ENCODE measurements around the gene ATG4D.
"Not testable (repeated sequence)": the region's sequence is repeated elsewhere in the genome, so short reads cannot be mapped to it uniquely, and the experiment has no call there.

The ATG4D gene

DNA sequence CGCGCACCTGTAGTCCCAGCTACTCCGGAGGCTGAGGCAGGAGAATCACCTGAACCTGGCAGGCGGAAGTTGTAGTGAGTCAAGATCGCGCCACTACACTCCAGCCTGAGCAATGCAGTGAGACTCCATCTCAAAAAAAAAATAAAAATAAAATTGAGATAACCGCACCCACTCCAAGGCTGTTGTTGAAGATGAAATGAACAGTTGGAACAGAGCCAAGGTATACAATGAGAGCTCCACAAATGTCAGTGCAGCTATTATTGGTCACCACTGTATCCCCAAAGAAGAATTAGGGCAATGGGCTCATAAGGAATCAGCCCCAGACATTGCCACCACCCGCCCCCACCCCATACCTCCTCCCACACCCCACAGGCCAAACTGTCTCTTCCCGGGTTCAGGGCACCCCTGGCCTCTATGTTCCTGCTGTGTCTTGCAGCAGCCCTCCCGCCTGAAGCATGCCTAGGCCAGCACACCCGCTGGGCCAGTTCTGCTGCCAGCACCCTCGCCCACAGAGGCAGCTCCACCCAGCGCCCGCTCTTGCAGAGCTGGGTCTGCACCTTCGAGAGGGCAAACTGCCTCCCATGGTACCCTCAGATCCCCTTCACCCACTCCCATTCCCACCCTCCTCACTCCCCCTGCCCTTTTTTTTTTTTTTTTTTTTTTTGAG is 22.9 kb upstream of the ATG4D start:
- DNase-seq: no peak

DNA sequence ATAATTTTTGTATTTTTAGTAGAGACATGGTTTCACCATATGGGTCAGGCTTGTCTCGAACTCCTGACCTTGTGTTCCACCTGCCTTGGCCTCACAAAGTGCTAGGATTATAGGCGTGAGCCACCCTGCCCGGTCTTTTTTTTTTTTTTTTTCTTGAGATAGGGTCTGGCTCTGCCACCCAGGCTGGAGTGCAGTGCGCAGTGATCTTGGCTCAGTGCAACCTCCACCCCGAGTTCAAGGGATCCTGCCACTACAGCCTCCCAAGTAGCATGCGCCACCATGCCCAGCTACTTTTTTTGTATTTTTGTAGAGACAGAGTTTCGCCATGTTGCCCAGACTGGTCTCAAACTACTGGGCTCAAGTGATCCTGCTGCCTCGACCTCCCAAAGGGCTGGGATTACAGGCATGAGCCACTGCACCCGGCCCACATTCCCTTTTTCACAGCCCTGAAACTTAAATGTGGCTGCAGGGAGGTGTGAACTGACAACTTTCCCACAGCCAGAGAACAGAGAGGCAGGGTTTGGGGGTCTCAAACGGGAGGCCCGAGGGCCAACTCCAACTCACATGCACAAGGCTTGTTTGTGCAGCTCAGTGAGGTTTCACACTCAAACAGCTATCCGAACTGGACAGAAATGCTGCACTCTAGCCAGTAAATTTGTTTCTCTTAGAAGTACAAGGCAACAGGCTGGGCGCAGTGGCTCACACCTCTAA is 22.1 kb upstream of the ATG4D start:
- DNase-seq: no peak

DNA sequence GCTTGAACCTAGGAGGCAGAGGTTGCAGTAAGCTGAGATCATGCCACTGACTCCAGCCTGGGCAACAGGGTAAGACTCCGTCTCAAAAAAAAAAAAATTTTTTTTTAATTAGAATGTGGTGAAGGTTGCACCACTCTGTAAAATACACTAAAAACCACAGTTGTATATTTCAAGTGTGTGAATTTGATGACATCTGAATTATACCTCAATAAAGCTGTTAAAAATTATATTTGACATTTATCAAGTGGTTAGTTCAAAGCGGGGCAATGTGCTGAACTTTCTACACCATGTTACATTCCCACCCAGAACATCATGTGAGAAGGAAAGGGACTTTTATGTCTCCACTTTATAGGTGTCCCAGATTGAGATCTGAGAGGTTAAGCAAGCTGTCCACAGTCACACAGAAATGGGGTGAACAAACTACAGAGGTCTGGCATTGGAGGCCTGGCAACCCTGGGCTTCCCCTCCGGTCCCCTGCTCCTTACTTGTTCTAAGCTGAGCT is 20.5 kb upstream of the ATG4D start:
- peak; percentile 24 for DNase-seq

DNA sequence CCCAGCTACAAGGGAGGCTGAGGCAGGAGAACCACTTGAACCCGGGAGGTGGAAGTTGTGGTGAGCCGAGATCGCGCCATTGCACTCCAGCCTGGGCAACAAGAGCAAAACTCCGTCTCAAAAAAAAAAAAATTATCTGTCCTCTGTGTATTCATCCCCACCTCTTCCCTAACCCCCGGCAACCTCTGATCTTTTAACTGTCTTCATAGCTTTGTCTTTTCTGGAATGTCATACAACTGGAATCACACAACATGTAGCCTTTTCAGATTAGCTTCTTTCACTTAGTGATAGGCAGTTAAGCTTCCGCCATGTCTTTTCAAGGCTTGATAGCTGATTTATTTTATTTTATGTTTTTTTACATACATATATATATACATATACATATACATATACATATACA is 18.1 kb upstream of the ATG4D start:
- no peak for DNase-seq

DNA sequence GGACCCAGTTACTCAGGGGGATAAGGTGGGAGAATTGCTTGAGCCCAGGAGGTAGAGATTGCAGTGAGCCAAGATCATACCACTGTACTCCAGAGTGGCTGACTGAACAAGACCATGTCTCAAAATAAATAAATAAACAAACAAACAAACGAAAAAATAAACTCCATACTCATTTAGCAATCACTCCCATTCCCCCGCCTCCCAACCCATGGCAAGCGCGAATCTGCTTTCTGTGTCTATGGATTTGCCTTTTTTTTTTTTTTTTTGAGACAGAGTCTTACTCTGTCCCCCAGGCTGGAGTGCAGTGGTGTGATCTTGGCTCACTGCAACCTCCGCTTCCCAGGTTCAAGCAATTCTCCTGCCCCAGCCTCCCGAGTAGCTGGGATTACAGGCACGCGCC is 16.8 kb upstream of the ATG4D start:
- not testable (repeated sequence) for DNase-seq

DNA sequence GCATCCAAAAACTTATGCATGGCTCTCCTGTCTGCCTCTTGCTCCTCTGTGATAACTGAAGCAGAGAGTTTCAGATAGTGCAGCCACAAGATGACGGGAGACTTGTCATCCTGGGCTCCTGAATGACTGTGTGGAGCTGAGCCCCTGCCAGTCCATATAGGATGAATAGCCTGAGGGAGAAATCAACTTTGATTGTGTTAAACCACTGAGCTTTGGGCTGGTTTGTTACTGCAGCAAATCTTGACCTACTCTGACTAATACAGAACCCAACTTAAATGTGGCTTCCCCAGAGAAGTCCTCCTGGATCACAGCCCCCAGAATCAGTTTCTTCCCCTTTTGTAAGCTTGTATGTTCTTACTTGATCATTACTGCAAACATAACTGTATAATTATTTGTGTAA is 11.2 kb upstream of the ATG4D start:
- DNase-seq: no peak

DNA sequence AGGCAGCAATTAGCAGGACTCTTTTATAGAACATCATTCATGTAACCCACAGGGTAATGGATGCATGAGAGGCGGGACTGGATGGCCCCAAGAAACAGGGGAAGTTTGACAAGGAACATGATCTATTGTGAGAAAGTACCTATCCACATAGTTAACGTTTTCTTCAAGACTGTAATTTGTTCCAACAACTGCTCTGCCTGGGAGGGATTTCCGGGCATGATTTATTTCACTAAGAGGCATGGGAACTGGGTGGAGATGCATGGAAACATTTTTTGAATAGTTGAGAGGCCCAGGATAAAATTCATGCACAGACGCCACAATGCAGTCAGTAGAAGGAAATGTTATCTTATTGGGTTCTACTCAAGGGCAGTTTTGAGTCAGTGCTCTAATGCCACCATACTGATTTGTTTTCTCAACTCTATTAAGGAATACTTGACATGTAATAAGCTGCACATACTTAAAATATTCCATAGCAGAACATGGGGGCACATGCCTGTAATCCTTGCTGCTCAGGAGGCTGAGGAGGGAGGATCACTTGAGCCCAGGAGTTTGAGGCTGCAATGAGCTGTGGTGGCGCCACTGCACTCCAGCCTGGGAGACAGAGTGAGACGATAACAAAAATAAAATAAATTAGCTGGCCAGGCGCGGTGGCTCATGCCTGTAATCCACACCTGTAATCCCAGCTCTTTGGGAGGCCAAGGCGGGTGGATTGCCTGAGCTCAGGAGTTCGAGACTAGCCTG is 9.9 kb upstream of the ATG4D start:
- DNase-seq: no peak

DNA sequence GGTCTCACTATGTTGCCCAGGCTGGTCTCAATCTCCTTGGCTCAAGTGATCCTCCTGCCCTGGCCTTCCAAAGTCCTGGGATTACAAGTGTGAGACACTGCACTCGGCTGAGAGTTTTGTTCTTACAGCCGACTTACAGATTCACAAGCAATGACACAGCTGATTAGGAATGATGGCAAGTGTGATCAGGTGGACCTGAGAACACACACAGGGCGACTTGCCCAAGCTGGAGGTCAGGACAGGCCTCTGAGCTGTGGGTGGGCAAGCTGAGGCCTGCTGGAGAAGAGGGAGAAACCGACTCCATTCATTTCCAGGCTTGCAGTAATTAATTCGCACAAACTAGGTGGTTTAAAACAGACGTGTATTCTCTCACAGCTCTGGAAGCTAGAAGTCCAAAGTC is 8.1 kb upstream of the ATG4D start:
- no peak for DNase-seq

DNA sequence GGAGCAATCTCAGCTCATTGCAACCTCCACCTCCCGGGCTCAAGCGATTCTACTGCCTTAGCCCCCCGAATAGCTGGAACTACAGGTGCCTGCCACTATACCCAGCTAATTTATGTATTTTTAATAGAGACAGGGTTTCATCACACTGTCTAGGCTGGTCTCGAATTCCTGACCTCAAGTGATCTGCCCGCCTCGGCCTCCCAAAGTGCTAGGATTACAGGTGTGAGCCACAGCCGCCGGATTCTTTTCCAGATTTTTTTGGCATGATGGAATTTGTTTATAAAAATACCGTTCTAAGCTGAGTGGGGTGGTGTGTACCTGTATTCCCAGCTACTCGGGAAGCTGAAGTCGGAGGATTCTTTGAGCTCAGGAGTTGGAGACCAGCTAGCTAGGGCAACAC is 6.0 kb upstream of the ATG4D start:
- DNase-seq: no peak

DNA sequence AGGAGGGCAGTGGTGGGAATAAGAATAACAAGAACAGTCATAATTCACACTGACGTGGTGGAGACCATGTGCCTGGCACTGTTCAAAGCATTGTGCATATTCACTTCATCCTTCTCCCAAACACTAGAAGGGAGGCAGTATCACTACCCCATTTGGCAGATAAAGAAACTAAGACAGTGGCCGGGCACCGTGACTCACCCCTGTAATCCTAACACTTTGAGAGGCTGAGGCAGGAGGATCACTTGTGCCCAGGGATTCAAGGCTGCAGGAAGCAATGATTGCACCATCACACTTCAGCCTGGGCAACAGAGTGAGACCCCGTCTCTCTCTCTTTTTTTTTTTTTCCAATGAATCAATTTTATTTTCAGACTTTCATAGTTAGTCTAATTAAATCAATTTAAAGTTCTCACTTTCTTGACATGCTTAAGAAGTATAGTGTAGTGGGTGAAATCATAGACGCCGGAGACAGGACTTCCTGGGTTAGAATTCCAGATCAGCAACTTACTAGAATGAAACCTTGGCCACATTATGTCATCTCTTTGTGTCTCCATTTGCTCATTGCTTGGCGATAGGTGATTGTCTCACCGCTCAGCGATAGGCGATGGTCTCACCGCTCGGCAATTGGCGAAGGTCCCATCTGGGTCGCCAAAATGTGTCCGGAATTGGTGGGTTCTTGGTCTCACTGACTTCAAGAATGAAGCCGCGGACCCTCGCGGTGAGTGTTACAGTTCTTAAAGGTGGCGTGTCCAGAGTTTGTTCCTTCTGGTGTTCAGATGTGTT is 5.3 kb upstream of the ATG4D start:
- no peak for DNase-seq

DNA sequence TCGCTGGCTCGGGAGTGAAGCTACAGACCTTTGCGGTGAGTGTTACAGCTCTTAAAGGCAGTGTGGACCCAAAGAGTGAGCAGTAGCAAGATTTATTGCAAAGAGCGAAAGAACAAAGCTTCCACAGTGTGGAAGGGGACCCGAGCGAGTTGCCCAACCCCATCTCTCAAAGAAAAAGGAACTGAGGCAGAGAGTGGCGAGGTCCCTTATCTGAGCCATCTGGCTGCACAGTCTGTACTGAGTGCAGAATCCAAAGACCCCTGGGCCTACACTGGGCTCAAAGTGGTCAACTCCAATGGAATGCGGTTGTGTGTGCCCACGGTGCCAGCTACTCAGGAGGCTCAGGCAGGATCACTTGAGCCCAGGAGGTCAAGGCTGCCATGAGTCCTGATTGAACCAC is 4.7 kb upstream of the ATG4D start:
- not testable (repeated sequence) for DNase-seq

DNA sequence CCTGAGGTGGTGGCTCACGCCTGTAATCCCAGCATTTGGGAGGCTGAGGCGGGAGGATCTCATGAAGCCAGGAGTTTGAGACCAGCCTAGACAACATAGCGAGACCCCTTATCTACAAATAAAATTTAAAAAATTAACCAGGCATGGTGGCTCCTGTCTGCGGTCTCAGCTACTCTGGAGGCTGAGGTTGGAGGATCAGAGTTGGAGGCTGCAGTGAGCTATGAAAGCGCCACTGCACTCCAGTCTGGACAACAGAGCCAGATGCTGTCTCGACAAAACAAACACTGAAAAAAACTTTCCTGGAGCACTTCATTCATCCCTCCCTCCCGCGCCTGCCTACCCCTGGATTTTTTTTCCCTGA is 665 bp upstream of the ATG4D start:
- no peak for DNase-seq

DNA sequence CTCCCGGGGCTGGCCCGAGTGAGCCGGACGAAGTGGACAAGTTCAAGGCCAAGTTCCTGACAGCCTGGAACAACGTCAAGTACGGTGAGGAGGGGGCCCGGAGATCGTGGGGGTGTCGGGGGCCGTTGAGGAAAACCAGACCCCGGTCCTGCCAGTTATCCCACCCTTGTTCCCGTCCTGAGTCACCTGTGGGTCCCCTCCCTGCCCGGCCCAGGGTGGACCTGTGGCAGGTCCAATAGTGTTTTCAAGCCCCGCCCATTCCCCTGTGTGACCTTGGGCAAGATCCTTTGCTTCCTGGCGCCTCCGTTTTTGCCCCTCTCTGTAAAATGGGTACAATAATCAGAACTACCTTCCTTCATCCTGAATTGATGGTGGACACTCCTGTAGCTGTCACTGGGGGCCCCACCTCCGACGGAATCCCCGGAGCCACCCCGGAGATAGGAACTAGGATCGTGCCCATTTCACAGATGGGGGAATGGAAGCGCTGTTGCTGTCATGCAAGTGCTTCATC is 593 bp downstream of the ATG4D start:
- DNase-seq: no peak

DNA sequence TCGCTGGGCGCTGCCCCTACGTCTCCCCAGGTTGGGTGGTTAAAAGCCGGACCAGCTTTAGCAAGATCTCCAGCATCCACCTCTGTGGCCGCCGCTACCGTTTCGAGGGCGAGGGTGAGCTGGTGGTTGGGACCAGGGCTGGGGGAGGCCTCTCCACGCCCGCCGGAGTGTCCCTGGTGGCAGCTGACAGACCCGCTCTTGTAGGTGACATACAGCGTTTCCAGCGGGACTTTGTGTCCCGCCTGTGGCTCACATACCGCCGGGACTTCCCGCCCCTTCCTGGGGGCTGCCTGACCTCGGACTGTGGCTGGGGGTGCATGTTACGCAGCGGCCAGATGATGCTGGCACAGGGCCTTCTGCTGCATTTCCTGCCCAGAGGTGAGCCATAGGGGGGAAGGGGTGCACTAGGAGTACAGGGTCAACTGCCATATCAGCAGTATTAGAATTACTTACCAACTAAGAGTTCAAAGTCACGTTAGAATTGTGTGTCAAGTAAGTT is 1.1 kb downstream of the ATG4D start:
- DNase-seq: no peak

DNA sequence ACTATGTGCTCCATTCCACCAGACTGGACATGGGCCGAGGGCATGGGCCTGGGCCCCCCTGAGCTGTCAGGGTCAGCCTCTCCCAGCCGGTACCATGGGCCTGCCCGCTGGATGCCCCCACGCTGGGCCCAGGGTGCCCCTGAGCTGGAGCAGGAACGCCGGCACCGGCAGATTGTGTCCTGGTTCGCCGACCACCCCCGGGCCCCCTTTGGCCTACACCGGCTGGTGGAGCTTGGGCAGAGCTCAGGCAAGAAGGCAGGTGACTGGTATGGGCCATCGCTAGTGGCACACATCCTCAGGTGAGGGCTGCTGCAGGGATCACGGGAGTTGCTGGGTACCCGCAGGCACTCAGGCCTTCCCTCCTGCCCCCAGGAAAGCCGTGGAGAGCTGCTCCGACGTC is 3.1 kb downstream of the ATG4D start:
- no peak for DNase-seq

DNA sequence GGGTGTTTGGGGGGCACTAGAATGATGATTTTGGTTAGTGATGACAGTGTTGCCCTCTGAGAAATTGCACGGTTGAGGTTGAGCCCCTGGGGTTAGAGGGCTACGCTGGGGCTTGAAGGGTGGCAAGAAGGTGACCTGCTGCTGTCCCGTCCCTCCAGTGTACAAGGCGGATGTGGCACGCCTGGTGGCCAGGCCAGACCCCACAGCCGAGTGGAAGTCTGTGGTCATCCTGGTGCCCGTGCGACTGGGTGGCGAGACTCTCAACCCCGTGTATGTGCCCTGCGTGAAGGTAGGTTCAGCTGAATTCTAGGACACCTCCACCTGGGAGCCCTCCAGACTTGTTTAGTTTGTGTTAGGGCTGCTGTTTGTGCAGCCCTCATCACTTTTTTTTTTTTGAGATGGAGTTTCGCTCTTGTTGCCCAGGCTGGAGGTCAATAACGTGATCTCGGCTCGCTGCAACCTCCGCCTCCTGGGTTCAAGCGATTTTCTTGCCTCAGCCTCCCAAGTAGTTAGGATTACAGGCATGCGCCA is 5.1 kb downstream of the ATG4D start:
- no peak for DNase-seq

DNA sequence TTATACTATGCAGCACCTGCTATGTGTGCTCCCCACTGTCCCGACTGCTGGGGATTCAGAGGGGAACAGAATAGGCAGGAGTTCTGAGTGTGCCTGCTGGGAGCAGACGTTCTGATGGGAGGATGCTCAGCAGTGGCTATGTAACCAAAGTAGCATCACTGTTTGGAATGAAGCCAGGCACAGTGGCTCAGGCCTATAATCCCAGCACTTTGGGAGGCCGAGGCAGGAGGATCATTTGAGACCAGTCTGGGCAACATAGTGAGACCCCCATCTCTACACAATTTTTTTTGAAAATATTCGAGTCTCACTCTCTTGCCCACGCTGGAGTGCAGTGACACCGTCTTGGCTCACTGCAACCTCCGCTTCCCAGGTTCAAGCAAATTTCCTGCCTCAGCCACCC is 6.0 kb downstream of the ATG4D start:
- DNase-seq: no peak

DNA sequence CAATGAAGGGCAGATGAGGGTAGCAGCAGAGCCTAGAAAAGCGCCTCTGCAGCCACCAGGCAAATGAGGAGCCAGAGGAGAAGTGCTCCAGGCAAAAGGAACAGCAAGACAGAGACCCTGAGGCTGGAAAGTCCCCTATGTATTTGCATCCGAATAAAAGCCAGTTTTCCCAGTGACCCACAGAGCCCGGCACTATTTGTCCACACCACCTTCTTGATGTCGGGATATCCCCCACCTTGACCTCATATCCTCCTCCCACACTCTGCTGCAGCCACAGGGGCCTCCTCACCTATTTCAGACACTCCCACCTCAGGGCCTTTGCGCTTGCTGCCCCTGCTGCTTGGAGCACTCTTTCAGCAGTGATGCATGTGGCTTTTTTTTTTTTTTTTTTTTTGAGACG is 6.6 kb downstream of the ATG4D start:
- DNase-seq: no peak

DNA sequence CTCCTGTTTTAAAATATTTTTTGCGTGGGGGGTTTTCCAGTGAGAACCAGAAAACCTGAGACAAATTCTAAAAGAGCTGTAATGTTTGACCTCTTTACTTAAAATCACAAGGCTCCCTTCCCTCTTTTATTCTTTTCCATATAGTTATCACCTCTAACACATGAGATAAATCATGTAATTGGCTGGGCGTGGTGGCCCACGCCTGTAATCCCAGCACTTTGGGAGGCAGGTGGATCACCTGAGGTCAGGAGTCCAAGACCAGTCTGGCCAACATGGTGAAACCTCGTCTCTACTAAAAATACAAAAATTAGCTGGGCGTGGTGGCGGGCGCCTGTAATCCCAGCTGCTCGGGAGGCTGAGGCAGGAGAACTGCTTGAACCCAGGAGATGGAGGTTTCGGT is 7.3 kb downstream of the ATG4D start:
- DNase-seq: not testable (repeated sequence)

DNA sequence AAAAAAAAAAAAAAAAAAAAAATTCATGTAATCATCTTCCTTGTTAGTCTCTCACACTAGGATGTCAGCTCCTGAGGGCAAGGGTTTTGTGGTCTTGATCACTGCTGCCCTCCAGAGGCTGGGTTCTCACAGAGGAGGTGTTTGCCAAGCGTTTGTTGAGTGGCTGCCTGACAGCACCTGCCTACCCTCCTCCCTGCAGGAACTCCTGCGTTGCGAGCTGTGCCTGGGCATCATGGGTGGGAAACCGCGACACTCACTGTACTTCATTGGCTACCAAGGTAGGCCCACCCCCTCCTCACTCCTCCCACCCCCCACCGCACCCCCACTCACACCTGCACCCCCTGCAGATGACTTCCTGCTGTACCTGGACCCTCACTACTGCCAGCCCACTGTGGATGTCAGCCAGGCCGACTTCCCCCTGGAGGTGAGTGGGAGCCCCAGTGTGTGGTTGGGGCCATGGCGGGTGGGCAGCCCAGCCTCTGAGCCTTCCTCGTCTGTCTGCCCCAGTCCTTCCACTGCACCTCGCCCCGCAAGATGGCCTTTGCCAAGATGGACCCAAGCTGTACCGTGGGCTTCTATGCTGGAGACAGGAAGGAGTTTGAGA is 8.1 kb downstream of the ATG4D start:
- DNase-seq: peak; percentile 57

DNA sequence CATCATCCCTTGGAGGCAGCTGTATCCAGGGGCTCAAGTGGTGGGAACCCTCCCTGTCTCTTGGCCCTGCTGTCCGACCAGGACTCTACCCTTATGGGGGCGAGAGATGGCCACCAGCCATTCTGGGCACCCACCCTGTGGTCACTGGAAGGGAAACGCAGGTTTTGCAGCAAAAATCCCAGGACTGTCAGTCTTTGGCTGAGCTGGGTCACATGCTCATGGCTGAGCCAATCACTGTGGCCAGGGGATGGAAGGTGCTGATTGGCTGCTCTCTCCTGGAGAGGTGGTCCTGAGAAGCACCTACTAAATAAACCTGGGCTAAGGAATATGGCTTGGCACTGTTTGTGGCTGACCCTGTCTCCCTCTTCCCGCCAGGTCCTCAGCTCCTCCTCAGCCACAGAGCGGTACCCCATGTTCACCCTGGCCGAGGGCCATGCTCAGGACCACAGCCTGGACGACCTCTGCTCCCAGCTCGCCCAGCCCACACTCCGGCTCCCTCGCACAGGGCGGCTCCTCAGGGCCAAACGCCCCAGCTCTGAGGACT is 8.9 kb downstream of the ATG4D start:
- peak; percentile 35 for DNase-seq
